MM.1S (cell line): ENCODE data around the gene ASB10.

Experiments used
- DNase-seq: peaks from one replicate; pipeline ENCODE4 v3.0.0-alpha.2; 2015
- H2AFZ ChIP-seq: fragments of 300-600 bp; sonication (generic); 2 replicates; pipeline ENCODE4 v1.6.0; 2016; ENCODE audit warnings: antibody characterized with exemption, low read length
- H3F3A ChIP-seq: fragments of 300-600 bp; sonication (generic); 2 replicates; pipeline ENCODE4 v1.6.1; 2016; ENCODE audit warnings: mild to moderate bottlenecking, antibody characterized with exemption, low read length, moderate library complexity, mixed read lengths; ENCODE audit not compliant: insufficient read depth
- H3K27ac ChIP-seq: fragments of 300-600 bp; sonication (generic); 2 replicates; pipeline ENCODE4 v1.5.1; 2016; ENCODE audit warnings: mild to moderate bottlenecking, low read length
- H3K27me3 ChIP-seq: fragments of 300-600 bp; sonication (generic); replicated peaks from 2 replicates; pipeline ENCODE4 v1.6.0; 2016; ENCODE audit warnings: low read length; ENCODE audit not compliant: insufficient read depth
- H3K36me3 ChIP-seq: fragments of 300-600 bp; sonication (generic); replicated peaks from 2 replicates; pipeline ENCODE4 v1.6.1; 2016; ENCODE audit warnings: mild to moderate bottlenecking, low read length, mixed read lengths; ENCODE audit not compliant: insufficient read depth
- H3K4me1 ChIP-seq: fragments of 300-600 bp; sonication (generic); 2 replicates; pipeline ENCODE4 v1.6.1; 2016; ENCODE audit warnings: low read length, mixed read lengths
- H3K4me2 ChIP-seq: fragments of 300-600 bp; sonication (generic); 2 replicates; pipeline ENCODE4 v1.6.0; 2016; ENCODE audit warnings: low read depth, low read length
- H3K4me3 ChIP-seq: fragments of 300-600 bp; sonication (generic); 2 replicates; pipeline ENCODE4 v1.5.1; 2016; ENCODE audit warnings: low read length, mixed read lengths
- H3K79me2 ChIP-seq: fragments of 300-600 bp; sonication (generic); 2 replicates; pipeline ENCODE4 v1.6.1; 2016; ENCODE audit warnings: mixed run types, low read length, mixed read lengths
- H3K9ac ChIP-seq: fragments of 300-600 bp; sonication (generic); 2 replicates; pipeline ENCODE4 v1.6.1; 2016; ENCODE audit warnings: low read length, mixed read lengths
- H3K9me2 ChIP-seq: fragments of 300-600 bp; sonication (generic); replicated peaks from 2 replicates; pipeline ENCODE4 v1.6.1; 2016; ENCODE audit warnings: mild to moderate bottlenecking, low read length, mixed read lengths; ENCODE audit not compliant: insufficient read depth
- H3K9me3 ChIP-seq: fragments of 300-600 bp; sonication (generic); replicated peaks from 2 replicates; pipeline ENCODE4 v1.6.1; 2016; ENCODE audit warnings: mild to moderate bottlenecking, low read length, mixed read lengths; ENCODE audit not compliant: insufficient read depth
- H4K20me1 ChIP-seq: fragments of 300-600 bp; sonication (generic); 2 replicates; pipeline ENCODE4 v1.6.1; 2016; ENCODE audit warnings: mild to moderate bottlenecking, low read length, moderate library complexity, mixed read lengths; ENCODE audit not compliant: insufficient read depth
- CTCF ChIP-seq: fragments of 300-600 bp; sonication (generic); IDR thresholded peaks from 2 replicates; pipeline ENCODE4 v1.5.1; 2016; ENCODE audit warnings: antibody characterized with exemption, low read length, mixed read lengths
- EZH2 ChIP-seq: fragments of 300-600 bp; sonication (generic); optimal IDR thresholded peaks from 2 replicates; pipeline ENCODE3; 2017; ENCODE audit warnings: low read depth, mild to moderate bottlenecking, antibody characterized with exemption, low read length, mixed read lengths
- EZH2phosphoT487 ChIP-seq: fragments of 300-600 bp; sonication (generic); IDR thresholded peaks from 2 replicates; pipeline ENCODE4 v1.6.1; 2018; ENCODE audit warnings: antibody characterized with exemption, low read length

The ASB10 gene

DNA sequence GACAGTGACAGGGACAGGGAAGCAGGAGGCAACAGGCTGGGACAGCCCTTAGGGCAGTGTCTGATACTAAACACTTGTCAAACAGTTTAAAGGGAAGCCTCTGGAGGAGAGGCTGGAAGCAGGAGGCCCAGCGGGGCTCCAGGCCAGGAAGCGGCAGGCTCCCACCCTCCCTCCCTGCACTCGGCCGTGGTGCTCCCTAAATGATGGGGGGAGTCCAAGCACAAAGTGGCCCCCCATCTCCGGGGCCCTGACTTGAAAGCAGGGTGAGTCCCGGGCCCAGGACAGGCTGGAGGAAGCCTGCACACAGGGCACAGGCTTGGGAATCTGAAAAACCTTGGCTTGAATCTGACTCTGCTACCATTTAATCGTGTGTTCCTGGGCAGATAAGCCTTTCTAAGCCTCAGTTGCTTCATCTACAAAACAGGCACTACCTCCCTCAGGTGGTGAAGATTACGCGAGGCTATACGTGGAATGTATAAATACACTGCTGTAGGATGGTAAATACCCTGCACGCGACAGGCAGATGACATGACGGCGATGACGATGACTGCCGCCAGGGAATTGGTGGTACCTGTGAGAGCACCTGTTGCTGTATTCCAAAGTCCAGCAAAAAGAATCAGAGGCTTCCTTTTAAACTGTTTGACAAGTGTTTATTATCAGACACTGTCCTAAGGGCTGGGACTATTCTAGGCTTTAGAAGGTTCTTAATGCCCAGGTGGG is 53.6 kb downstream of the ASB10 start:
- no peaks in the 10 kb centered on the region for H3F3A ChIP-seq
- H3K27ac ChIP-seq: no peak overlapping the region
- DNase-seq: no peak
- H3K4me3 ChIP-seq: no peak overlapping the region
- no peaks in the 10 kb centered on the region for H4K20me1 ChIP-seq
- H2AFZ ChIP-seq: no peak overlapping the region
- H3K79me2 ChIP-seq: no peaks in the 10 kb centered on the region
- no peak overlapping the region for H3K4me2 ChIP-seq
- H3K36me3 ChIP-seq: no peaks in the 10 kb centered on the region
- no peak overlapping the region for H3K9ac ChIP-seq
- H3K9me2 ChIP-seq: no peaks in the 10 kb centered on the region
- no peaks in the 10 kb centered on the region for H3K27me3 ChIP-seq
- no peaks in the 10 kb centered on the region for H3K9me3 ChIP-seq
- TF ChIP-seq EZH2 (no peak), EZH2phosphoT487 (no peak), CTCF (no peak)
- H3K4me1 ChIP-seq: no peaks in the 10 kb centered on the region

- Histone ChIP-seq H3F3A (no peaks in the 10 kb centered on the region), H3K36me3 (no peaks in the 10 kb centered on the region), H3K9ac (no peak overlapping the region), H3K4me1 (no peaks in the 10 kb centered on the region), H3K79me2 (no peaks in the 10 kb centered on the region), H4K20me1 (no peaks in the 10 kb centered on the region), H3K27me3 (no peaks in the 10 kb centered on the region), H3K4me2 (no peak overlapping the region), H3K4me3 (no peak overlapping the region), H3K9me2 (no peaks in the 10 kb centered on the region), H3K27ac (no peak overlapping the region), H3K9me3 (no peaks in the 10 kb centered on the region), H2AFZ (no peak overlapping the region)
- TF ChIP-seq CTCF (no peak), EZH2phosphoT487 (no peak), EZH2 (no peak)
- no peak for DNase-seq
Measured at GRCh38 chr7:151132461-151133205, 54.4 kb downstream of the ASB10 start.

DNA sequence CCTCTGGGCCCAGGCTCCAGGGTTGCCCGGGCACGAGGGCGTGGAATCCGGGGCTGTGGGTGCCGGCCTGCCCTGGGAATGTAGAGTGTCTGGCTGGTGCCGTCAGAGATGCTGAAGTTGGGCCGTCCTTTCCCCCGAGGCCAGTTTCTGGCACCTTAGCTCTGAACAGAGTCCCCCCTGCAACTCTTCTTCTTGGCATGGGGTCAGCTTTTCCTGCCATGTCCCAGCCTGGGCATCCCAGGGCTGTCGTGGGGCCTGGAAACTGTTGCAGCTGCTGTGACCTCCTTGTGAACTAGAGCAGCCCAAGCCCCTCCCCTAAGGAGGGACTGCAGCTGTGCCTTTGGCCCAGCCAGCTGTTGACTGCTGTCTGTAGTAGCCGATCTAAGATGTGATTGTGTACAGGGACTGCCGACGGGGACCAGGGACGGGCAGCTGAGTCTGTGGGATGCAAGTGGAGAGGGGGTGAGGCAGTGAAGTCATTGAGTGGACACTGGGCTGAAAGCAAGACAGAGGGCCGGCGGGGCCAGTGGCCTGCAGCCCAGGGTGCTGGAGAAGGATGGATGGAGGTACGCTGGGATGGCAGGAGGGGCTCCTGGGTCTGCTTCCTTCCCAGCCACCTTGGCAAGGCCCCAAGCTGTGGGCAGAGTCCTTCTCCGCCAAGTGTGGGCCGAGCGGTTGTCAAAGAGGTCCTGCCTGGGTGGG is 55.3 kb downstream of the ASB10 start:
- DNase-seq: no peak
- no peak overlapping the region for H3K4me3 ChIP-seq
- H3K4me1 ChIP-seq: no peaks in the 10 kb centered on the region
- H3K36me3 ChIP-seq: no peaks in the 10 kb centered on the region
- TF ChIP-seq CTCF: no peak
- no peak for TF ChIP-seq EZH2
- TF ChIP-seq EZH2phosphoT487: no peak
- no peak overlapping the region for H2AFZ ChIP-seq
- H3F3A ChIP-seq: no peaks in the 10 kb centered on the region
- H3K9me2 ChIP-seq: no peaks in the 10 kb centered on the region
- no peaks in the 10 kb centered on the region for H3K9me3 ChIP-seq
- no peak overlapping the region for H3K27ac ChIP-seq
- no peak overlapping the region for H3K9ac ChIP-seq
- H3K4me2 ChIP-seq: no peak overlapping the region
- H3K27me3 ChIP-seq: no peaks in the 10 kb centered on the region
- H4K20me1 ChIP-seq: no peaks in the 10 kb centered on the region
- no peaks in the 10 kb centered on the region for H3K79me2 ChIP-seq
